Breast epithelium (tissue), 3 donors: ENCODE measurements around the gene MDK.
A peak's percentile ranks its signal among the peaks of the same experiment; 100 is the strongest.

Experiments
- POLR2A ChIP-seq: fragments of 450-650 bp; IDR thresholded peaks from one replicate; pipeline ENCODE4 v1.6.1; 2016; ENCODE audit warnings: antibody characterized with exemption, mild to moderate bottlenecking, moderate library complexity
- POLR2AphosphoS5 ChIP-seq, 3 donors: sonication (generic); formaldehyde crosslinking; IDR thresholded peaks; one replicate each; pipeline ENCODE4 v1.6.1; 2017; ENCODE audit warnings: antibody characterized with exemption in 3 of 3
- TF ChIP-seq, protein P1 (sequence below), 3 donors: fragments of 450-650 bp; IDR thresholded peaks; one replicate each; pipeline ENCODE4 v1.5.1; 2016 to 2017; ENCODE audit warnings: antibody characterized with exemption in 3 of 3, mild to moderate bottlenecking in 3 of 3, moderate library complexity in 3 of 3

DNA sequence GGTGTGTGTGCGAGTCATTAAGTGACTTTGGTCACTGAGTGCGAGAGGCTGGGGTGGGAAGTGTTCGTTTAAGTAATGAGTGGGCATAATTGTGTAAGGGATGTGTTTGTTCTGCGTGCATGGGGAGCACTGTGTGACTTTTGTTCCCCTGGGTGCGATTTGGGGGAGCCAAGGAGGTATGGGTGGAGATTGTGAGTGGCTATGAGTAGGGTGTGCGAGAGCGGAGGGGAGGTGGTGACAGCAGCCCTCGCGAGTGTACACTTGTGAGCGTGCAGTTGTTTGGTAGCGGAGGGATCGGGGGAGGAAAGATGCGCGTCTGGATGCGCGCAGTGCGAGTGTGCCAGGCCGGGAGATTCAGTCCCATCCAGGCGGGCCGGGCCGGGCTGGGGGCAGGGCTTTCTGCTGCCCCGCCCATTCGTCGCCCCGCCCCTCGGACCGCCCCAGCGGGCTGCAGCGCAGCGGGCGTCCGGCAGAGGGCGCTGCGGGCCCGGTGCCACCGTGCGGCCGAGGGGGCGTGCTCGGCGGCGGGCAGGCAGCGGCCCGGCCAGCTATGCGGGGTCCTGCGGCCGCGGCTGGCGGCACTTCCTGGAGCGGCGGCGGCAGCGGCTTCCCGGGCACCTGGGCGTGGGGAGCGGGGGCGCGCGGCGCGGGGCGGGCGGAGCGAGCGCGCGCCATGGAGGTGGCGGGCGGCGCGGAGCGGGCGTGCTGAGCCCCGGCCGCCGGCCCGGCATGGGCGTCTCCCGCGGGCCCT is 34.4 kb upstream of the MDK start, which contains the start of gene DGKZ:
- TF ChIP-seq, protein P1, sequence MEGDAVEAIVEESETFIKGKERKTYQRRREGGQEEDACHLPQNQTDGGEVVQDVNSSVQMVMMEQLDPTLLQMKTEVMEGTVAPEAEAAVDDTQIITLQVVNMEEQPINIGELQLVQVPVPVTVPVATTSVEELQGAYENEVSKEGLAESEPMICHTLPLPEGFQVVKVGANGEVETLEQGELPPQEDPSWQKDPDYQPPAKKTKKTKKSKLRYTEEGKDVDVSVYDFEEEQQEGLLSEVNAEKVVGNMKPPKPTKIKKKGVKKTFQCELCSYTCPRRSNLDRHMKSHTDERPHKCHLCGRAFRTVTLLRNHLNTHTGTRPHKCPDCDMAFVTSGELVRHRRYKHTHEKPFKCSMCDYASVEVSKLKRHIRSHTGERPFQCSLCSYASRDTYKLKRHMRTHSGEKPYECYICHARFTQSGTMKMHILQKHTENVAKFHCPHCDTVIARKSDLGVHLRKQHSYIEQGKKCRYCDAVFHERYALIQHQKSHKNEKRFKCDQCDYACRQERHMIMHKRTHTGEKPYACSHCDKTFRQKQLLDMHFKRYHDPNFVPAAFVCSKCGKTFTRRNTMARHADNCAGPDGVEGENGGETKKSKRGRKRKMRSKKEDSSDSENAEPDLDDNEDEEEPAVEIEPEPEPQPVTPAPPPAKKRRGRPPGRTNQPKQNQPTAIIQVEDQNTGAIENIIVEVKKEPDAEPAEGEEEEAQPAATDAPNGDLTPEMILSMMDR (IDR thresholded peaks at IDR 0.05): peak; percentile 19 to 100 (median 33)
- TF ChIP-seq POLR2A (no peak), POLR2AphosphoS5 (IDR thresholded peaks at IDR 0.05) (no peak)
